Activated CD4-positive, alpha-beta memory T cell treated with anti-CD3 and anti-CD28 coated beads for 36 hours (primary cell): ENCODE results near the gene UNC5B. TPM values are rescaled to one million over a fixed set of nuclear protein-coding genes. Genes with fewer than 3 reads are reported as not detected.

Source experiments
- CTCF ChIA-PET: fragments of 350-600 bp; sonication (Branson Sonifier 250); formaldehyde crosslinking; loops from one replicate; lab custom pipeline; 2021; ENCODE audit warnings: antibody characterized with exemption, inconsistent platforms; lab: Charles Lee
- POLR2A ChIA-PET: fragments of 350-600 bp; sonication (Branson Sonifier 250); formaldehyde crosslinking; loops from one replicate; lab custom pipeline; 2021; ENCODE audit warnings: antibody characterized with exemption; lab: Charles Lee
- DNase-seq: peaks from one replicate; pipeline ENCODE4 v3.0.0-alpha.2; 2020
- H3K27ac Mint-ChIP-seq: one replicate; pipeline ENCODE4 v1.8.0; 2021; ENCODE audit warnings: mixed read lengths
- H3K27me3 Mint-ChIP-seq: one replicate; pipeline ENCODE4 v1.8.0; 2021; ENCODE audit warnings: mixed read lengths
- H3K36me3 Mint-ChIP-seq: one replicate; pipeline ENCODE4 v1.8.0; 2021; ENCODE audit warnings: mixed read lengths
- H3K4me1 Mint-ChIP-seq: one replicate; pipeline ENCODE4 v1.8.0; 2021; ENCODE audit warnings: low read depth, mixed read lengths
- H3K4me3 Mint-ChIP-seq: one replicate; pipeline ENCODE4 v1.8.0; 2021; ENCODE audit warnings: mild to moderate bottlenecking, mixed read lengths
- H3K9me3 Mint-ChIP-seq: one replicate; pipeline ENCODE4 v1.8.0; 2021; ENCODE audit warnings: mixed read lengths
- intact Hi-C: fragments of 100-400 bp; cut with micrococcal nuclease; formaldehyde crosslinking; loops from one replicate; pipeline ENCODE4 v1.15.1; 2023
- total RNA-seq, 2 experiments: library from RNA; stranded (reverse); gene quantifications; one replicate each; pipeline ENCODE4 v1.2.3, GENCODE V29; 2021

The UNC5B gene
- under 1 TPM in 1 of 2 experiments, not detected in 1; 0.02 TPM for total RNA-seq

GRCh38 chr10:71212318-71213126, at the start of gene UNC5B:
Gene UNC5B (plus strand): TSS chr10:71212570. CDS start chr10:71212986, 416 bp downstream.
- CTCF ChIA-PET: interaction anchor here (0.8 to 1.0 kb wide), 2 partner anchors 287 to 684 kb away, joined by 3 read pairs; no protein-coding TSS in a partner anchor
- peaks cover 68% of the 10 kb centered on the region for H3K27me3 Mint-ChIP-seq

GRCh38 chr10:71173466-71173865, 38.9 kb upstream of the UNC5B start:
- no peak overlapping the region for H3K4me3 Mint-ChIP-seq
- ChIA-PET POLR2A (no interaction called here), CTCF (interaction anchor here (1.0 kb wide), 1 partner anchor 249 kb away, joined by 3 read pairs; no protein-coding TSS in a partner anchor)
- no peaks in the 10 kb centered on the region for H3K9me3 Mint-ChIP-seq
- H3K27ac Mint-ChIP-seq: no peak overlapping the region
- H3K4me1 Mint-ChIP-seq: no peaks in the 10 kb centered on the region
- no peaks in the 10 kb centered on the region for H3K36me3 Mint-ChIP-seq
- no peaks in the 10 kb centered on the region for H3K27me3 Mint-ChIP-seq
- intact Hi-C loops: no loop called here
- no peak for DNase-seq

More at GRCh38 chr10:71212318-71213126, at the start of gene UNC5B:
- POLR2A ChIA-PET: no interaction called here
- H3K4me3 Mint-ChIP-seq: peak within 1 kb of the TSS; percentile 37
- DNase-seq: peak; percentile 61
- peaks cover 10% of the 10 kb centered on the region for H3K4me1 Mint-ChIP-seq
- no peaks in the 10 kb centered on the region for H3K36me3 Mint-ChIP-seq
- H3K27ac Mint-ChIP-seq: no peak within 1 kb of the TSS
- intact Hi-C loops: no loop called here
- no peaks in the 10 kb centered on the region for H3K9me3 Mint-ChIP-seq

GRCh38 chr10:71176661-71177060, 35.7 kb upstream of the UNC5B start:
- ChIA-PET CTCF (no interaction called here), POLR2A (no interaction called here)
- no peaks in the 10 kb centered on the region for H3K4me1 Mint-ChIP-seq
- H3K4me3 Mint-ChIP-seq: no peak overlapping the region
- DNase-seq: no peak
- H3K27me3 Mint-ChIP-seq: no peaks in the 10 kb centered on the region
- H3K36me3 Mint-ChIP-seq: no peaks in the 10 kb centered on the region
- intact Hi-C loops: no loop called here
- no peaks in the 10 kb centered on the region for H3K9me3 Mint-ChIP-seq
- no peak overlapping the region for H3K27ac Mint-ChIP-seq

- no peak overlapping the region for H3K4me3 Mint-ChIP-seq
- no peak for DNase-seq
- intact Hi-C loops: no loop called here
- H3K9me3 Mint-ChIP-seq: no peaks in the 10 kb centered on the region
- H3K4me1 Mint-ChIP-seq: no peaks in the 10 kb centered on the region
- no peaks in the 10 kb centered on the region for H3K36me3 Mint-ChIP-seq
- H3K27ac Mint-ChIP-seq: no peak overlapping the region
- CTCF ChIA-PET: interaction anchor here (0.5 to 1.3 kb wide), 3 partner anchors 10 to 1479 kb away, joined by 3 to 4 read pairs (median 4); no protein-coding TSS in a partner anchor
- POLR2A ChIA-PET: no interaction called here
- H3K27me3 Mint-ChIP-seq: no peaks in the 10 kb centered on the region
Observed at GRCh38 chr10:71177651-71178199, 34.6 kb upstream of the UNC5B start.

GRCh38 chr10:71178880-71179279, 33.5 kb upstream of the UNC5B start:
- Mint-ChIP-seq H3K36me3 (no peaks in the 10 kb centered on the region), H3K4me1 (no peaks in the 10 kb centered on the region), H3K4me3 (no peak overlapping the region), H3K9me3 (no peaks in the 10 kb centered on the region), H3K27me3 (no peaks in the 10 kb centered on the region), H3K27ac (no peak overlapping the region)
- CTCF ChIA-PET: no interaction called here
- DNase-seq: no peak
- intact Hi-C loops: no loop called here
- POLR2A ChIA-PET: no interaction called here

- H3K9me3 Mint-ChIP-seq: no peaks in the 10 kb centered on the region
- CTCF ChIA-PET: no interaction called here
- H3K27me3 Mint-ChIP-seq: no peaks in the 10 kb centered on the region
Observed at GRCh38 chr10:71179382-71179781, 33.0 kb upstream of the UNC5B start.

GRCh38 chr10:71184421-71184820, 27.9 kb upstream of the UNC5B start:
- peaks cover 3% of the 10 kb centered on the region for H3K27me3 Mint-ChIP-seq

More at GRCh38 chr10:71179382-71179781, 33.0 kb upstream of the UNC5B start:
- no peak overlapping the region for H3K27ac Mint-ChIP-seq
- no peak overlapping the region for H3K4me3 Mint-ChIP-seq
- POLR2A ChIA-PET: no interaction called here
- intact Hi-C loops: no loop called here
- no peak for DNase-seq
- no peaks in the 10 kb centered on the region for H3K4me1 Mint-ChIP-seq
- no peaks in the 10 kb centered on the region for H3K36me3 Mint-ChIP-seq

GRCh38 chr10:71185209-71185608, 27.2 kb upstream of the UNC5B start:
- Mint-ChIP-seq H3K27ac (no peak overlapping the region), H3K36me3 (no peaks in the 10 kb centered on the region), H3K4me1 (no peaks in the 10 kb centered on the region), H3K27me3 (peaks cover 4% of the 10 kb centered on the region), H3K9me3 (no peaks in the 10 kb centered on the region), H3K4me3 (no peak overlapping the region)
- ChIA-PET POLR2A (no interaction called here), CTCF (no interaction called here)
- no peak for DNase-seq
- intact Hi-C loops: no loop called here

More at GRCh38 chr10:71184421-71184820, 27.9 kb upstream of the UNC5B start:
- Mint-ChIP-seq H3K4me3 (no peak overlapping the region), H3K27ac (no peak overlapping the region), H3K36me3 (no peaks in the 10 kb centered on the region), H3K4me1 (no peaks in the 10 kb centered on the region), H3K9me3 (no peaks in the 10 kb centered on the region)
- CTCF ChIA-PET: no interaction called here
- DNase-seq: no peak
- intact Hi-C loops: no loop called here
- POLR2A ChIA-PET: no interaction called here

- CTCF ChIA-PET: no interaction called here
- no peaks in the 10 kb centered on the region for H3K36me3 Mint-ChIP-seq
Observed at GRCh38 chr10:71187197-71187596, 25.2 kb upstream of the UNC5B start.

GRCh38 chr10:71187600-71187999, 24.8 kb upstream of the UNC5B start:
- CTCF ChIA-PET: no interaction called here

More at GRCh38 chr10:71187197-71187596, 25.2 kb upstream of the UNC5B start:
- DNase-seq: no peak
- POLR2A ChIA-PET: no interaction called here
- Mint-ChIP-seq H3K4me3 (no peak overlapping the region), H3K27me3 (peaks cover 4% of the 10 kb centered on the region), H3K9me3 (no peaks in the 10 kb centered on the region), H3K27ac (no peak overlapping the region), H3K4me1 (no peaks in the 10 kb centered on the region)
- intact Hi-C loops: no loop called here

GRCh38 chr10:71188201-71188600, 24.2 kb upstream of the UNC5B start:
- ChIA-PET POLR2A (no interaction called here), CTCF (no interaction called here)

More at GRCh38 chr10:71187600-71187999, 24.8 kb upstream of the UNC5B start:
- Mint-ChIP-seq H3K4me3 (no peak overlapping the region), H3K36me3 (no peaks in the 10 kb centered on the region), H3K4me1 (no peaks in the 10 kb centered on the region), H3K27ac (no peak overlapping the region), H3K9me3 (no peaks in the 10 kb centered on the region), H3K27me3 (peaks cover 4% of the 10 kb centered on the region)
- intact Hi-C loops: no loop called here
- no peak for DNase-seq
- POLR2A ChIA-PET: no interaction called here

GRCh38 chr10:71191019-71191418, 21.4 kb upstream of the UNC5B start:
- H3K9me3 Mint-ChIP-seq: no peaks in the 10 kb centered on the region
- no peak overlapping the region for H3K4me3 Mint-ChIP-seq
- CTCF ChIA-PET: no interaction called here
- H3K4me1 Mint-ChIP-seq: no peaks in the 10 kb centered on the region
- no peaks in the 10 kb centered on the region for H3K36me3 Mint-ChIP-seq
- peaks cover 4% of the 10 kb centered on the region for H3K27me3 Mint-ChIP-seq
- DNase-seq: no peak
- H3K27ac Mint-ChIP-seq: no peak overlapping the region
- POLR2A ChIA-PET: no interaction called here
- intact Hi-C loops: no loop called here

More at GRCh38 chr10:71188201-71188600, 24.2 kb upstream of the UNC5B start:
- intact Hi-C loops: no loop called here
- DNase-seq: no peak
- Mint-ChIP-seq H3K36me3 (no peaks in the 10 kb centered on the region), H3K4me1 (no peaks in the 10 kb centered on the region), H3K27ac (no peak overlapping the region), H3K4me3 (no peak overlapping the region), H3K27me3 (peaks cover 4% of the 10 kb centered on the region), H3K9me3 (no peaks in the 10 kb centered on the region)
